GM18870 (cell line): ENCODE measurements around the gene DERL3.

Experiments
- ATAC-seq: cut with Tn5 transposase; IDR thresholded peaks from one replicate; pipeline ENCODE4 v1.9.1; 2021; ENCODE audit warnings: moderate library complexity; ENCODE audit not compliant: unreplicated experiment

The DERL3 gene

GRCh38 chr22:23832226-23833016, 6.4 kb downstream of the DERL3 start:
- no peak for ATAC-seq

GRCh38 chr22:23831781-23832180, 7.0 kb downstream of the DERL3 start:
- ATAC-seq, result no peak

- ATAC-seq, result no peak
Measured at GRCh38 chr22:23831261-23831660, 7.5 kb downstream of the DERL3 start.

GRCh38 chr22:23829845-23830372, 8.9 kb downstream of the DERL3 start:
- ATAC-seq, result no peak

GRCh38 chr22:23828800-23829680, 9.8 kb downstream of the DERL3 start:
- no peak for ATAC-seq

GRCh38 chr22:23827351-23827995, 11.3 kb downstream of the DERL3 start:
- ATAC-seq, result no peak

- ATAC-seq, result no peak
Measured at GRCh38 chr22:23826510-23827350, 12.1 kb downstream of the DERL3 start.

- no peak for ATAC-seq
Measured at GRCh38 chr22:23825246-23825905, 13.4 kb downstream of the DERL3 start.

GRCh38 chr22:23824476-23825245, 14.1 kb downstream of the DERL3 start:
- ATAC-seq, result no peak

GRCh38 chr22:23823331-23823791, 15.4 kb downstream of the DERL3 start:
- ATAC-seq, result no peak

- no peak for ATAC-seq
Measured at GRCh38 chr22:23822101-23822671, 16.6 kb downstream of the DERL3 start.

- no peak for ATAC-seq
Measured at GRCh38 chr22:23820748-23821211, 18.0 kb downstream of the DERL3 start.

GRCh38 chr22:23818541-23818940, 20.3 kb downstream of the DERL3 start:
- ATAC-seq, result no peak

GRCh38 chr22:23817146-23817545, 21.7 kb downstream of the DERL3 start:
- ATAC-seq, result no peak

- ATAC-seq, result no peak
Measured at GRCh38 chr22:23816156-23816976, 22.4 kb downstream of the DERL3 start.

- no peak for ATAC-seq
Measured at GRCh38 chr22:23815541-23816155, 23.2 kb downstream of the DERL3 start.

GRCh38 chr22:23812378-23812777, 26.4 kb downstream of the DERL3 start:
- ATAC-seq, result no peak
